ENCODE data around the gene NGRN.

Gene NGRN

GRCh38 chr15:90309020-90309419 is 43.5 kb downstream of the NGRN start:
- Histone ChIP-seq H3K18ac (ENCODE audit: low read length) (no peak overlapping the region), H3K9ac (ENCODE audit: low read length) (no peak overlapping the region), H3K4me2 (ENCODE audit: low read length) (no peak overlapping the region), H2BK12ac (ENCODE audit: low read length) (no peak overlapping the region), H4K8ac (ENCODE audit: low read depth, low read length) (no peak overlapping the region), H3K79me1 (ENCODE audit: low read length) (no peaks in the 10 kb centered on the region), H3K36me3 (ENCODE audit: control insufficient read depth in 1 of 2, insufficient read depth in 2 of 2, low read length in 2 of 2) (no peaks in the 10 kb centered on the region), H3K27ac (ENCODE audit: low read depth, low read length) (no peak overlapping the region), H4K12ac (ENCODE audit: low read depth, low read length) (no peak overlapping the region), H3K4ac (ENCODE audit: low read depth, low read length) (no peak overlapping the region), H3K4me3 (ENCODE audit: low read depth, low read length) (no peak overlapping the region), H2BK120ac (ENCODE audit: insufficient read depth, low read length, poor library complexity) (no peak overlapping the region), H4K91ac (ENCODE audit: low read depth, low read length) (no peak overlapping the region), H3K27me3 (ENCODE audit: insufficient read depth, low read length) (no peaks in the 10 kb centered on the region), H2AFZ (ENCODE audit: insufficient read depth, low read length, poor library complexity) (no peak overlapping the region), H3K4me1 (ENCODE audit: control insufficient read depth in 1 of 2, insufficient read depth in 2 of 2, low read length in 2 of 2) (peaks cover 0 to 2% of the 10 kb centered on the region in 2 experiments), H3K14ac (ENCODE audit: low read length) (no peak overlapping the region), H2BK5ac (ENCODE audit: low read depth, low read length, poor library complexity) (no peak overlapping the region), H2AK5ac (ENCODE audit: low read length) (no peak overlapping the region), H3K79me2 (ENCODE audit: control insufficient read depth, insufficient read depth, low read length, poor library complexity) (no peaks in the 10 kb centered on the region), H3K23ac (ENCODE audit: low read length) (no peak overlapping the region), H3K9me3 (ENCODE audit: insufficient read depth, low read depth, low read length) (peaks cover 2% of the 10 kb centered on the region)
- WGBS (ENCODE audit: extremely low coverage, insufficient coverage, insufficient read length), result no CpG with 5 or more reads among the region's 4 CpGs
- no peak for DNase-seq

DNA sequence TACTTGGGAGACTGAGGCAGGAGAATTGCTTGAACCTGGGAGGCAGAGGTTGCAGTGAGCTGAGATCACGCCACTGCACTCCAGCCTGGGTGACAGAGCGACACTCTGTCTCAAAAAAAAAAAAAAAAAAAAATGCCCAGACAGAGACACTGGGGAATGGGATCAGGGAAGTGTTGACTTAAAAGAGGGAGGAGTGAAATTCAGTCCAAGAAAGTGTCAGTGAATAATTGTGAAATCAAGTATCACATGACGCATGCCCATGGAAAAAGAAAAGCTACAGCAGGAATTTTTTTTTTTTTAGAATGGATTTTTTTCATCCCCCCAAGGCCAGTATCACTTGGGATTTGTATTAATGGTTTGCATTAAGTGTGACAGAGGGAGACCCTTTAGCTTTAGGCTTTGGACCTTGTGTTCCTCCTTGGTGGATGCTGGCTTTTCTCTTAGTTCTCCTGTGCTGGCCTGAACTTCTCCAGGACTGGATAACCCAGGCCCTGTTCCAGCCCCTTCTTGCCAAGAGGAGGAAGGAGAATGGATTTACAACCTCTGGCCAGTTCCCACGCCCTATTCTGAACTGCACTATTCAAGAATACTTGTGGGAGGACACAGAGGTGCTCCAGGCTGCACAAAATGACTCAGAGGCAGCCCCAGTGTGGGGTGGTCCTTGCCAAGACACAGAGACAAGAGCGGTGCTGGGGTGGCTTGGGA is 50.0 kb downstream of the NGRN start:
- no CpG with 5 or more reads among the region's 5 CpGs for WGBS (ENCODE audit: extremely low coverage, insufficient coverage, insufficient read length)
- H2AK5ac ChIP-seq (ENCODE audit: low read length), result no peak overlapping the region
- H3K36me3 ChIP-seq (ENCODE audit: control insufficient read depth in 1 of 2, insufficient read depth in 2 of 2, low read length in 2 of 2), result no peaks in the 10 kb centered on the region
- H3K4me2 ChIP-seq (ENCODE audit: low read length), result no peak overlapping the region
- no peak overlapping the region for H3K23ac ChIP-seq (ENCODE audit: low read length)
- H3K4me1 ChIP-seq (ENCODE audit: control insufficient read depth in 1 of 2, insufficient read depth in 2 of 2, low read length in 2 of 2), result peaks cover 11 to 12% of the 10 kb centered on the region in 2 experiments
- peaks cover 12% of the 10 kb centered on the region for H3K79me1 ChIP-seq (ENCODE audit: low read length)
- H2BK120ac ChIP-seq (ENCODE audit: insufficient read depth, low read length, poor library complexity), result no peak overlapping the region
- H3K9ac ChIP-seq (ENCODE audit: low read length), result no peak overlapping the region
- no peaks in the 10 kb centered on the region for H3K27me3 ChIP-seq (ENCODE audit: insufficient read depth, low read length)
- H4K8ac ChIP-seq (ENCODE audit: low read depth, low read length), result no peak overlapping the region
- peak overlapping the region; percentile 75 for H2AFZ ChIP-seq (ENCODE audit: insufficient read depth, low read length, poor library complexity)
- H2BK5ac ChIP-seq (ENCODE audit: low read depth, low read length, poor library complexity), result no peak overlapping the region
- H3K4me3 ChIP-seq (ENCODE audit: low read depth, low read length), result no peak overlapping the region
- no peaks in the 10 kb centered on the region for H3K79me2 ChIP-seq (ENCODE audit: control insufficient read depth, insufficient read depth, low read length, poor library complexity)
- H3K4ac ChIP-seq (ENCODE audit: low read depth, low read length), result no peak overlapping the region
- peak overlapping the region; percentile 51 for H3K27ac ChIP-seq (ENCODE audit: low read depth, low read length)
- H2BK12ac ChIP-seq (ENCODE audit: low read length), result peak overlapping the region; percentile 89
- H4K12ac ChIP-seq (ENCODE audit: low read depth, low read length), result no peak overlapping the region
- DNase-seq, result peak in 1 of 2 donors; percentile 50
- H4K91ac ChIP-seq (ENCODE audit: low read depth, low read length), result no peak overlapping the region
- no peak overlapping the region for H3K18ac ChIP-seq (ENCODE audit: low read length)
- no peaks in the 10 kb centered on the region for H3K9me3 ChIP-seq (ENCODE audit: insufficient read depth, low read depth, low read length)
- H3K14ac ChIP-seq (ENCODE audit: low read length), result peak overlapping the region; percentile 81

GRCh38 chr15:90316139-90316538 is 50.7 kb downstream of the NGRN start:
- Histone ChIP-seq H3K23ac (ENCODE audit: low read length) (no peak overlapping the region), H3K36me3 (ENCODE audit: control insufficient read depth in 1 of 2, insufficient read depth in 2 of 2, low read length in 2 of 2) (no peaks in the 10 kb centered on the region), H3K27me3 (ENCODE audit: insufficient read depth, low read length) (no peaks in the 10 kb centered on the region), H2BK5ac (ENCODE audit: low read depth, low read length, poor library complexity) (no peak overlapping the region), H3K4me3 (ENCODE audit: low read depth, low read length) (no peak overlapping the region), H2BK120ac (ENCODE audit: insufficient read depth, low read length, poor library complexity) (no peak overlapping the region), H3K4me1 (ENCODE audit: control insufficient read depth in 1 of 2, insufficient read depth in 2 of 2, low read length in 2 of 2) (peaks cover 11 to 12% of the 10 kb centered on the region in 2 experiments), H3K9me3 (ENCODE audit: insufficient read depth, low read depth, low read length) (no peaks in the 10 kb centered on the region), H3K27ac (ENCODE audit: low read depth, low read length) (no peak overlapping the region), H3K4ac (ENCODE audit: low read depth, low read length) (no peak overlapping the region), H3K18ac (ENCODE audit: low read length) (no peak overlapping the region), H4K91ac (ENCODE audit: low read depth, low read length) (no peak overlapping the region), H2AK5ac (ENCODE audit: low read length) (no peak overlapping the region), H2AFZ (ENCODE audit: insufficient read depth, low read length, poor library complexity) (no peak overlapping the region), H4K8ac (ENCODE audit: low read depth, low read length) (no peak overlapping the region), H3K79me2 (ENCODE audit: control insufficient read depth, insufficient read depth, low read length, poor library complexity) (no peaks in the 10 kb centered on the region), H3K79me1 (ENCODE audit: low read length) (peaks cover 12% of the 10 kb centered on the region), H4K12ac (ENCODE audit: low read depth, low read length) (no peak overlapping the region), H3K9ac (ENCODE audit: low read length) (no peak overlapping the region), H3K4me2 (ENCODE audit: low read length) (no peak overlapping the region), H2BK12ac (ENCODE audit: low read length) (peak overlapping the region; percentile 43), H3K14ac (ENCODE audit: low read length) (no peak overlapping the region)
- DNase-seq, result no peak
- WGBS (ENCODE audit: extremely low coverage, insufficient coverage, insufficient read length), result no CpG with 5 or more reads among the region's 4 CpGs

GRCh38 chr15:90318591-90318990 is 53.1 kb downstream of the NGRN start:
- Histone ChIP-seq H3K4me2 (ENCODE audit: low read length) (no peak overlapping the region), H3K23ac (ENCODE audit: low read length) (no peak overlapping the region), H2BK120ac (ENCODE audit: insufficient read depth, low read length, poor library complexity) (peak overlapping the region; percentile 94), H3K4me1 (ENCODE audit: control insufficient read depth in 1 of 2, insufficient read depth in 2 of 2, low read length in 2 of 2) (peaks cover 11 to 12% of the 10 kb centered on the region in 2 experiments), H3K18ac (ENCODE audit: low read length) (no peak overlapping the region), H3K9me3 (ENCODE audit: insufficient read depth, low read depth, low read length) (no peaks in the 10 kb centered on the region), H4K12ac (ENCODE audit: low read depth, low read length) (no peak overlapping the region), H3K79me2 (ENCODE audit: control insufficient read depth, insufficient read depth, low read length, poor library complexity) (no peaks in the 10 kb centered on the region), H2AK5ac (ENCODE audit: low read length) (no peak overlapping the region), H3K79me1 (ENCODE audit: low read length) (peaks cover 12% of the 10 kb centered on the region), H3K4me3 (ENCODE audit: low read depth, low read length) (no peak overlapping the region), H3K14ac (ENCODE audit: low read length) (no peak overlapping the region), H3K27ac (ENCODE audit: low read depth, low read length) (peak overlapping the region; percentile 73), H4K8ac (ENCODE audit: low read depth, low read length) (no peak overlapping the region), H2BK12ac (ENCODE audit: low read length) (peak overlapping the region; percentile 90), H3K4ac (ENCODE audit: low read depth, low read length) (peak overlapping the region; percentile 39), H2AFZ (ENCODE audit: insufficient read depth, low read length, poor library complexity) (peak overlapping the region; percentile 24), H2BK5ac (ENCODE audit: low read depth, low read length, poor library complexity) (peak overlapping the region; percentile 58), H3K36me3 (ENCODE audit: control insufficient read depth in 1 of 2, insufficient read depth in 2 of 2, low read length in 2 of 2) (no peaks in the 10 kb centered on the region), H4K91ac (ENCODE audit: low read depth, low read length) (peak overlapping the region; percentile 92), H3K9ac (ENCODE audit: low read length) (no peak overlapping the region), H3K27me3 (ENCODE audit: insufficient read depth, low read length) (no peaks in the 10 kb centered on the region)
- peak; percentile 91 to 92 for DNase-seq
- no CpG with 5 or more reads among the region's 4 CpGs for WGBS (ENCODE audit: extremely low coverage, insufficient coverage, insufficient read length)

All from trophoblast cell (in vitro differentiated cells and primary cell).